WTC11 (cell line): ENCODE data around the gene PGF. TPM values are rescaled to one million over a fixed set of nuclear protein-coding genes. Genes with fewer than 3 reads are reported as not detected.

Experiments
- ATAC-seq: fragments of 200-7000 bp; cut with Tn5 transposase; 2 replicates; pipeline ENCODE4 v1.10.0; 2021; ENCODE audit warnings: mild to moderate bottlenecking, moderate library complexity
- CTCF ChIA-PET: fragments of 300-600 bp; sonication (Branson Sonifier 250); formaldehyde crosslinking; loops from one replicate; lab custom pipeline; 2021; ENCODE audit warnings: antibody characterized with exemption; lab: Charles Lee
- POLR2A ChIA-PET: fragments of 350-600 bp; sonication (Branson Sonifier 250); formaldehyde crosslinking; loops from one replicate; lab custom pipeline; 2021; ENCODE audit warnings: antibody characterized with exemption; lab: Charles Lee
- DNase-seq: peaks from one replicate; pipeline ENCODE4 v3.0.0; 2021; ENCODE audit warnings: low spot score
- H3K27ac Mint-ChIP-seq: 2 replicates; pipeline ENCODE4 v1.8.0; 2021; ENCODE audit warnings: mixed read lengths
- H3K27me3 Mint-ChIP-seq: 2 replicates; pipeline ENCODE4 v1.8.0; 2021; ENCODE audit warnings: low read depth, mild to moderate bottlenecking, moderate library complexity, mixed read lengths
- H3K36me3 Mint-ChIP-seq: 2 replicates; pipeline ENCODE4 v1.8.0; 2021; ENCODE audit warnings: mixed read lengths
- H3K4me1 Mint-ChIP-seq: 2 replicates; pipeline ENCODE4 v1.8.0; 2022; ENCODE audit warnings: mixed read lengths
- H3K4me3 Mint-ChIP-seq: 2 replicates; pipeline ENCODE4 v1.8.0; 2021; ENCODE audit warnings: mild to moderate bottlenecking, moderate library complexity, mixed read lengths
- H3K9me3 Mint-ChIP-seq: 2 replicates; pipeline ENCODE4 v1.8.0; 2021; ENCODE audit warnings: mixed read lengths
- ATF1 ChIP-seq: sonication (generic); formaldehyde crosslinking; IDR thresholded peaks from 2 replicates; pipeline ENCODE4 v1.8.1; 2023; ENCODE audit warnings: mild to moderate bottlenecking, moderate library complexity, missing genetic modification reagents
- CREM ChIP-seq: sonication (generic); formaldehyde crosslinking; IDR thresholded peaks from 2 replicates; pipeline ENCODE4 v1.8.1; 2022; ENCODE audit warnings: mild to moderate bottlenecking, missing genetic modification reagents, moderate library complexity
- FOXJ3 ChIP-seq: sonication (generic); formaldehyde crosslinking; IDR thresholded peaks from 2 replicates; pipeline ENCODE4 v1.9.0; 2021; ENCODE audit warnings: missing genetic modification reagents, mild to moderate bottlenecking, borderline replicate concordance
- IRF2 ChIP-seq: sonication (generic); formaldehyde crosslinking; IDR thresholded peaks from 2 replicates; pipeline ENCODE4 v1.8.0; 2022; ENCODE audit warnings: low read depth, missing genetic modification reagents, borderline replicate concordance
- PRRX2 ChIP-seq: fragments of 250-450 bp; sonication (Bioruptor Pico); IDR thresholded peaks from 2 replicates; pipeline ENCODE4 v1.8.0; 2021; ENCODE audit warnings: mild to moderate bottlenecking
- SOX15 ChIP-seq: fragments of 250-450 bp; sonication (Bioruptor Pico); IDR thresholded peaks from 2 replicates; pipeline ENCODE4 v1.9.0; 2021; ENCODE audit warnings: mild to moderate bottlenecking
- TP53 ChIP-seq: sonication (generic); formaldehyde crosslinking; IDR thresholded peaks from 2 replicates; pipeline ENCODE4 v1.8.1; 2023; ENCODE audit warnings: mild to moderate bottlenecking, missing genetic modification reagents
- ZNF121 ChIP-seq: sonication (generic); formaldehyde crosslinking; IDR thresholded peaks from 2 replicates; pipeline ENCODE4 v1.8.0; 2023; ENCODE audit warnings: missing genetic modification reagents
- ZNF281 ChIP-seq: sonication (generic); formaldehyde crosslinking; IDR thresholded peaks from 2 replicates; pipeline ENCODE4 v1.8.0; 2023; ENCODE audit warnings: mild to moderate bottlenecking, missing genetic modification reagents
- ZNF416 ChIP-seq: fragments of 250-450 bp; sonication (Bioruptor Pico); IDR thresholded peaks from 2 replicates; pipeline ENCODE4 v1.9.0; 2021; ENCODE audit warnings: mild to moderate bottlenecking, inconsistent platforms
- ZNF671 ChIP-seq: fragments of 250-450 bp; sonication (Bioruptor Pico); IDR thresholded peaks from 2 replicates; pipeline ENCODE4 v1.8.0; 2021; ENCODE audit warnings: mild to moderate bottlenecking
- total RNA-seq: library from RNA; stranded (reverse); gene quantifications from 3 replicates; pipeline ENCODE4 v1.2.3, GENCODE V29; 2021
- TF ChIP-seq, protein P1 (sequence below): fragments of 250-450 bp; sonication (Bioruptor Pico); IDR thresholded peaks from 2 replicates; pipeline ENCODE4 v1.9.0; 2021; ENCODE audit warnings: moderate library complexity, mild to moderate bottlenecking, inconsistent platforms, borderline replicate concordance
- TF ChIP-seq, protein P2 (sequence below): sonication (generic); formaldehyde crosslinking; IDR thresholded peaks from 2 replicates; pipeline ENCODE4 v1.8.1; 2023; ENCODE audit warnings: mild to moderate bottlenecking, missing genetic modification reagents
- TF ChIP-seq, protein P3 (sequence below): sonication (generic); formaldehyde crosslinking; IDR thresholded peaks from 2 replicates; pipeline ENCODE4 v1.8.0; 2022; ENCODE audit warnings: missing genetic modification reagents
- TF ChIP-seq, protein P4 (sequence below): fragments of 200-600 bp; IDR thresholded peaks from 2 replicates; pipeline ENCODE4 v1.8.0; 2022; ENCODE audit warnings: antibody characterized with exemption
- TF ChIP-seq, protein P5 (sequence below): sonication (generic); formaldehyde crosslinking; IDR thresholded peaks from 2 replicates; pipeline ENCODE4 v1.8.1; 2023; ENCODE audit warnings: mild to moderate bottlenecking, missing genetic modification reagents, moderate library complexity

Gene PGF
- total RNA-seq, 1 experiment from 2014 or later, result 6.7 TPM

GRCh38 chr14:74974364-74975058 is 19.1 kb upstream of the PGF start:
- ATAC-seq, result peak; percentile 47
- CTCF ChIA-PET, result interaction anchor here (0.6 to 4.0 kb wide), 5 partner anchors 10 to 114 kb away, joined by 3 to 20 read pairs (median 4); no protein-coding TSS in a partner anchor
- POLR2A ChIA-PET, result interaction anchor here (0.8 to 1.1 kb wide), 3 partner anchors 28 to 304 kb away, joined by 3 read pairs; partner anchors contain the start of genes EIF2B2 and FOS
- Mint-ChIP-seq H3K4me1 (peaks cover 30% of the 10 kb centered on the region), H3K9me3 (no peaks in the 10 kb centered on the region), H3K27me3 (no peaks in the 10 kb centered on the region), H3K27ac (no peak overlapping the region), H3K36me3 (no peaks in the 10 kb centered on the region), H3K4me3 (no peak overlapping the region)
- DNase-seq, result peak; percentile 7
- TF ChIP-seq, protein P1, sequence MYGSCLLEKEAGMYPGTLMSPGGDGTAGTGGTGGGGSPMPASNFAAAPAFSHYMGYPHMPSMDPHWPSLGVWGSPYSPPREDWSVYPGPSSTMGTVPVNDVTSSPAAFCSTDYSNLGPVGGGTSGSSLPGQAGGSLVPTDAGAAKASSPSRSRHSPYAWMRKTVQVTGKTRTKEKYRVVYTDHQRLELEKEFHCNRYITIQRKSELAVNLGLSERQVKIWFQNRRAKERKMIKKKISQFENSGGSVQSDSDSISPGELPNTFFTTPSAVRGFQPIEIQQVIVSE (CRISPR knock-in tag), result no peak
- TF ChIP-seq ZNF121 (CRISPR knock-in tag) (0 out of 2 replicates have a peak, but pooled peaks have one; percentile 8), CREM (CRISPR knock-in tag) (no peak), ZNF671 (CRISPR knock-in tag) (no peak)

DNA sequence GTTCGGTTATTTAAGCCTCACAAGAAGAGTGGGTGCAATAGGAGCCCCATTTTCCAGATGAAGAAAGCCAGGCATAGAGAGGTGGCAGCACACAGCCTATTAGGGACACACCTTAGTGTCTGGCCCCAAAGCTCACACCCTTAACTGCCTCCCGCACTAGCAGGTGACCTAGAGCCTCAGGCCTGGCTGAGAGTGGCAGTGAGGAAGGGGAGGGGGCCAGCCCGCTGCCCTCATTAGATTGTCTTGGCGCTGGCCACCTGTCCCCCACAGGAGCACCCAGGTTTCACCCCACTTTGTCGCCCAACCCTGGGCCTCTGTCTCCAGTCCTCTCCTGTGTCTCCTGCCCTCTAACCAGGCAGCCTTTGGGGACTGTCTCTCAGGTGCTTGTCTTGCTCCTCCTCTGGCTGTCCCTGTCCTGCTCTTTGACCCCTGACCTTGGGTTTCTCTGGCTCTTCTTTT is 18.5 kb upstream of the PGF start:
- POLR2A ChIA-PET, result interaction anchor here (0.8 to 1.1 kb wide), 3 partner anchors 28 to 305 kb away, joined by 3 read pairs; partner anchors contain the start of genes EIF2B2 and FOS
- TF ChIP-seq IRF2 (CRISPR knock-in tag), result no peak
- TF ChIP-seq, protein P2, sequence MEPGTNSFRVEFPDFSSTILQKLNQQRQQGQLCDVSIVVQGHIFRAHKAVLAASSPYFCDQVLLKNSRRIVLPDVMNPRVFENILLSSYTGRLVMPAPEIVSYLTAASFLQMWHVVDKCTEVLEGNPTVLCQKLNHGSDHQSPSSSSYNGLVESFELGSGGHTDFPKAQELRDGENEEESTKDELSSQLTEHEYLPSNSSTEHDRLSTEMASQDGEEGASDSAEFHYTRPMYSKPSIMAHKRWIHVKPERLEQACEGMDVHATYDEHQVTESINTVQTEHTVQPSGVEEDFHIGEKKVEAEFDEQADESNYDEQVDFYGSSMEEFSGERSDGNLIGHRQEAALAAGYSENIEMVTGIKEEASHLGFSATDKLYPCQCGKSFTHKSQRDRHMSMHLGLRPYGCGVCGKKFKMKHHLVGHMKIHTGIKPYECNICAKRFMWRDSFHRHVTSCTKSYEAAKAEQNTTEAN (CRISPR knock-in tag), result no peak
- no peak for TF ChIP-seq SOX15 (CRISPR knock-in tag)
- TF ChIP-seq, protein P3, sequence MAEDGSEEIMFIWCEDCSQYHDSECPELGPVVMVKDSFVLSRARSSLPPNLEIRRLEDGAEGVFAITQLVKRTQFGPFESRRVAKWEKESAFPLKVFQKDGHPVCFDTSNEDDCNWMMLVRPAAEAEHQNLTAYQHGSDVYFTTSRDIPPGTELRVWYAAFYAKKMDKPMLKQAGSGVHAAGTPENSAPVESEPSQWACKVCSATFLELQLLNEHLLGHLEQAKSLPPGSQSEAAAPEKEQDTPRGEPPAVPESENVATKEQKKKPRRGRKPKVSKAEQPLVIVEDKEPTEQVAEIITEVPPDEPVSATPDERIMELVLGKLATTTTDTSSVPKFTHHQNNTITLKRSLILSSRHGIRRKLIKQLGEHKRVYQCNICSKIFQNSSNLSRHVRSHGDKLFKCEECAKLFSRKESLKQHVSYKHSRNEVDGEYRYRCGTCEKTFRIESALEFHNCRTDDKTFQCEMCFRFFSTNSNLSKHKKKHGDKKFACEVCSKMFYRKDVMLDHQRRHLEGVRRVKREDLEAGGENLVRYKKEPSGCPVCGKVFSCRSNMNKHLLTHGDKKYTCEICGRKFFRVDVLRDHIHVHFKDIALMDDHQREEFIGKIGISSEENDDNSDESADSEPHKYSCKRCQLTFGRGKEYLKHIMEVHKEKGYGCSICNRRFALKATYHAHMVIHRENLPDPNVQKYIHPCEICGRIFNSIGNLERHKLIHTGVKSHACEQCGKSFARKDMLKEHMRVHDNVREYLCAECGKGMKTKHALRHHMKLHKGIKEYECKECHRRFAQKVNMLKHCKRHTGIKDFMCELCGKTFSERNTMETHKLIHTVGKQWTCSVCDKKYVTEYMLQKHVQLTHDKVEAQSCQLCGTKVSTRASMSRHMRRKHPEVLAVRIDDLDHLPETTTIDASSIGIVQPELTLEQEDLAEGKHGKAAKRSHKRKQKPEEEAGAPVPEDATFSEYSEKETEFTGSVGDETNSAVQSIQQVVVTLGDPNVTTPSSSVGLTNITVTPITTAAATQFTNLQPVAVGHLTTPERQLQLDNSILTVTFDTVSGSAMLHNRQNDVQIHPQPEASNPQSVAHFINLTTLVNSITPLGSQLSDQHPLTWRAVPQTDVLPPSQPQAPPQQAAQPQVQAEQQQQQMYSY (CRISPR knock-in tag), result no peak
- TF ChIP-seq PRRX2, result no peak
- TF ChIP-seq, protein P4, sequence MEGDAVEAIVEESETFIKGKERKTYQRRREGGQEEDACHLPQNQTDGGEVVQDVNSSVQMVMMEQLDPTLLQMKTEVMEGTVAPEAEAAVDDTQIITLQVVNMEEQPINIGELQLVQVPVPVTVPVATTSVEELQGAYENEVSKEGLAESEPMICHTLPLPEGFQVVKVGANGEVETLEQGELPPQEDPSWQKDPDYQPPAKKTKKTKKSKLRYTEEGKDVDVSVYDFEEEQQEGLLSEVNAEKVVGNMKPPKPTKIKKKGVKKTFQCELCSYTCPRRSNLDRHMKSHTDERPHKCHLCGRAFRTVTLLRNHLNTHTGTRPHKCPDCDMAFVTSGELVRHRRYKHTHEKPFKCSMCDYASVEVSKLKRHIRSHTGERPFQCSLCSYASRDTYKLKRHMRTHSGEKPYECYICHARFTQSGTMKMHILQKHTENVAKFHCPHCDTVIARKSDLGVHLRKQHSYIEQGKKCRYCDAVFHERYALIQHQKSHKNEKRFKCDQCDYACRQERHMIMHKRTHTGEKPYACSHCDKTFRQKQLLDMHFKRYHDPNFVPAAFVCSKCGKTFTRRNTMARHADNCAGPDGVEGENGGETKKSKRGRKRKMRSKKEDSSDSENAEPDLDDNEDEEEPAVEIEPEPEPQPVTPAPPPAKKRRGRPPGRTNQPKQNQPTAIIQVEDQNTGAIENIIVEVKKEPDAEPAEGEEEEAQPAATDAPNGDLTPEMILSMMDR, result no peak
- no peak overlapping the region for H3K27ac Mint-ChIP-seq
- peaks cover 24% of the 10 kb centered on the region for H3K4me1 Mint-ChIP-seq
- CTCF ChIA-PET, result interaction anchor here (0.6 to 4.0 kb wide), 7 partner anchors 10 to 114 kb away, joined by 3 to 20 read pairs (median 4); no protein-coding TSS in a partner anchor
- H3K36me3 Mint-ChIP-seq, result no peaks in the 10 kb centered on the region
- H3K9me3 Mint-ChIP-seq, result no peaks in the 10 kb centered on the region
- DNase-seq (no peak), ATAC-seq (peak; percentile 7)
- no peak overlapping the region for H3K4me3 Mint-ChIP-seq
- H3K27me3 Mint-ChIP-seq, result no peaks in the 10 kb centered on the region

DNA sequence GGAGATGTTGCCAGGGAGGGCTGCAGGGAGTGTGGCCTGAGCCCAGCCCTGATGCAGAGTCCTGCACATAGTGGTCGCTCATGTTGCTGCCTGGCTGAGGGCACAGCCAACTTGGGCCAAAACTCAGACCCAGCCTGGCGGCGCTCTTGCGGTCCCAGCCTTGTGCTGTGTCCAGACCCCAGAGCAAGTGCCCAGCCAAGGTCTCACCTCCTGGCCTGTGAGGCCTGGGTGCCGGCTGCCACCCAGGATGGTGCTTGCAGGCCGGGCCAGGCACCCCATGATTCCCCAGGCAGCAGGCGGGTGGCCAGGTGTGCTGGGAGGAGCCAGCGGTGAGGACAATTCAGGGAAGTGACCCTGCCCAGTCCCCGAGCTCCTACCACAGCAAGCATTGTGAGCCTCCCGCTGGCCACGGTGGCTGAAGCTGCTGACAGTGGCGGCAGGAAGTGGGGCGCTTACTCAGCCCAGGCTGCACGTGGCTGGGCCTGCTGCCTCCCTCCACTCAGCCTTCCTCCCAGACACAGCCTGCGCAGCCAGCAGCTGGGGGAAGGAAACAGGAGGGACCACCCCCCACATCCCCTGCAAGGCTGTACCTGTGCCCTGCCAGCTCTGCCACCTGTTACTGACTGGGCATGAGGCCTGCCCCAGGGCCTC is 17.7 kb upstream of the PGF start:
- Mint-ChIP-seq H3K9me3 (no peaks in the 10 kb centered on the region), H3K4me1 (peaks cover 17% of the 10 kb centered on the region), H3K36me3 (no peaks in the 10 kb centered on the region), H3K27ac (no peak overlapping the region), H3K4me3 (no peak overlapping the region), H3K27me3 (no peaks in the 10 kb centered on the region)
- DNase-seq (no peak), ATAC-seq (peak; percentile 16; the same call in 1 of the 2 replicates)
- ChIA-PET POLR2A (no interaction called here), CTCF (interaction anchor here (0.6 to 4.0 kb wide), 5 partner anchors 9 to 115 kb away, joined by 3 to 20 read pairs (median 5); no protein-coding TSS in a partner anchor)
- TF ChIP-seq, protein P5, sequence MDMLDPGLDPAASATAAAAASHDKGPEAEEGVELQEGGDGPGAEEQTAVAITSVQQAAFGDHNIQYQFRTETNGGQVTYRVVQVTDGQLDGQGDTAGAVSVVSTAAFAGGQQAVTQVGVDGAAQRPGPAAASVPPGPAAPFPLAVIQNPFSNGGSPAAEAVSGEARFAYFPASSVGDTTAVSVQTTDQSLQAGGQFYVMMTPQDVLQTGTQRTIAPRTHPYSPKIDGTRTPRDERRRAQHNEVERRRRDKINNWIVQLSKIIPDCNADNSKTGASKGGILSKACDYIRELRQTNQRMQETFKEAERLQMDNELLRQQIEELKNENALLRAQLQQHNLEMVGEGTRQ (CRISPR knock-in tag), result 0 out of 2 replicates have a peak, but pooled peaks have one; percentile 17
- TF ChIP-seq ZNF281 (CRISPR knock-in tag) (0 out of 2 replicates have a peak, but pooled peaks have one; percentile 26), TP53 (CRISPR knock-in tag) (0 out of 2 replicates have a peak, but pooled peaks have one; percentile 15), FOXJ3 (no peak), ZNF416 (CRISPR knock-in tag) (no peak), SOX15 (CRISPR knock-in tag) (no peak), ATF1 (CRISPR knock-in tag) (no peak)
